HepG2 (cell line): Measurements from ENCODE around the gene KLF13. TPM values are rescaled to one million over a fixed set of nuclear protein-coding genes. Genes with fewer than 3 reads are reported as not detected.

Experiments
- ATAC-seq: fragments of 200-7000 bp; cut with Tn5 transposase; 3 replicates; pipeline ENCODE4 v1.9.1; 2020; ENCODE audit warnings: mild to moderate bottlenecking, moderate library complexity
- BruUV-seq: library from RNA; stranded (reverse); fragments of 400-500 nt; replicated peaks from 2 replicates; lab custom pipeline; 2021; lab: Mats Ljungman, UMichigan
- CTCF ChIA-PET: fragments of 300-600 bp; formaldehyde crosslinking; extraction: SDS; loops from one replicate; lab custom pipeline; 2021; ENCODE audit warnings: low total read pairs, inconsistent platforms, low intra/inter-chr PET ratio; lab: Yijun Ruan, JAX
- POLR2A ChIA-PET: fragments of 350-600 bp; sonication (Branson Sonifier 250); formaldehyde crosslinking; loops from one replicate; lab custom pipeline; 2020; ENCODE audit warnings: antibody characterized with exemption, inconsistent platforms; lab: Yijun Ruan, JAX
- DNase-seq: peaks from one replicate; pipeline ENCODE4 v3.0.0-alpha.2; 2015; ENCODE audit warnings: low spot score
- FAIRE-seq: peaks from 3 replicates; lab custom pipeline; 2011; peaks lifted over from hg19 to GRCh38; lab: Jason Lieb, UNC
- H2AFZ ChIP-seq: one replicate; pipeline ENCODE4 v1.6.1; 2011; ENCODE audit warnings: low read length, inconsistent platforms
- H3K27ac ChIP-seq: fragments of 300-600 bp; 3 replicates; pipeline ENCODE4 v1.8.0; 2011; ENCODE audit warnings: mixed run types, mild to moderate bottlenecking, mixed read lengths, low read length, inconsistent platforms; ENCODE audit not compliant: insufficient read depth; ENCODE audit errors: extremely low read length
- H3K27me3 ChIP-seq, 2 experiments: fragments of 200-600 bp in 1 of 2; 2 replicates in 1 of 2; 3 replicates in 1 of 2; pipeline versions ENCODE4 v1.6.0 to v1.8.0; 2011; ENCODE audit warnings: low read length in 2 of 2, mild to moderate bottlenecking in 2 of 2, moderate library complexity in 2 of 2, inconsistent platforms in 1 of 2; ENCODE audit not compliant: insufficient read depth in 2 of 2, control insufficient read depth in 1 of 2
- H3K36me3 ChIP-seq, 2 experiments: fragments of 200-600 bp in 1 of 2; replicated peaks in 1 of 2; 2 replicates in 1 of 2; 3 replicates in 1 of 2; pipeline versions ENCODE4 v1.5.1 to v1.8.0; 2011; ENCODE audit warnings: low read length in 2 of 2, inconsistent platforms in 1 of 2; ENCODE audit not compliant: insufficient read depth in 2 of 2, control insufficient read depth in 1 of 2
- H3K4me1 ChIP-seq: 2 replicates; pipeline ENCODE4 v1.5.1; 2012; ENCODE audit warnings: low read length, inconsistent platforms; ENCODE audit not compliant: insufficient read depth
- H3K4me2 ChIP-seq: 2 replicates; pipeline ENCODE4 v1.6.0; 2011; ENCODE audit warnings: low read depth, low read length, inconsistent platforms
- H3K4me3 ChIP-seq, 3 experiments: fragments of 200-600 bp in 1 of 3; sonication (generic), shearing (Covaris generic) in 1 of 3; replicated peaks in 1 of 3; 2 replicates each; pipeline ENCODE4 v1.5.1; 2011 to 2016; ENCODE audit warnings: low read length in 3 of 3, inconsistent platforms in 2 of 3, low read depth in 2 of 3, mild to moderate bottlenecking in 2 of 3, control low read depth in 1 of 3, mixed read lengths in 1 of 3; ENCODE audit not compliant: insufficient read depth in 1 of 3
- H3K79me2 ChIP-seq: one replicate; pipeline ENCODE4 v1.6.1; 2011; ENCODE audit warnings: low read length, inconsistent platforms; ENCODE audit not compliant: insufficient read depth
- H3K9ac ChIP-seq: 2 replicates; pipeline ENCODE4 v1.6.0; 2011; ENCODE audit warnings: mild to moderate bottlenecking, low read depth, low read length, inconsistent platforms; ENCODE audit not compliant: insufficient read depth
- H3K9me3 ChIP-seq: 2 replicates; pipeline ENCODE4 v1.5.1; 2012; ENCODE audit warnings: mild to moderate bottlenecking, low read length
- H4K20me1 ChIP-seq: 2 replicates; pipeline ENCODE4 v1.6.0; 2011; ENCODE audit warnings: inconsistent platforms, mild to moderate bottlenecking, low read length, moderate library complexity; ENCODE audit not compliant: insufficient read depth
- GPBP1L1 ChIP-seq: sonication (generic); formaldehyde crosslinking; IDR thresholded peaks from 2 replicates; pipeline ENCODE4 v1.5.0; 2020; ENCODE audit warnings: mild to moderate bottlenecking, missing genetic modification reagents
- GTF2F1 ChIP-seq: fragments of 150-350 bp; IDR thresholded peaks from 2 replicates; pipeline ENCODE4 v1.6.1; 2014; ENCODE audit warnings: low read length
- MLX ChIP-seq: IDR thresholded peaks from 2 replicates; pipeline ENCODE4 v1.6.1; 2016
- MXD3 ChIP-seq: IDR thresholded peaks from 2 replicates; pipeline ENCODE4 v1.6.1; 2016; ENCODE audit warnings: mild to moderate bottlenecking, missing biosample characterization, missing genetic modification reagents
- RFX5 ChIP-seq: IDR thresholded peaks from 2 replicates; pipeline ENCODE4 v1.6.1; 2011; ENCODE audit warnings: low read depth, low read length, improper control_type of control experiment
- RFXANK ChIP-seq: IDR thresholded peaks from 2 replicates; pipeline ENCODE4 v1.6.1; 2016
- TBP ChIP-seq: sonication (generic); formaldehyde crosslinking; IDR thresholded peaks from 2 replicates; pipeline ENCODE4 v1.5.0; 2020; ENCODE audit warnings: missing genetic modification reagents
- ZNF496 ChIP-seq: sonication (generic); formaldehyde crosslinking; IDR thresholded peaks from 2 replicates; pipeline ENCODE4 v1.8.1; 2023; ENCODE audit warnings: mild to moderate bottlenecking, moderate library complexity, missing genetic modification reagents; ENCODE audit not compliant: insufficient replicate concordance
- ZNF639 ChIP-seq: conservative IDR thresholded peaks from 2 replicates; pipeline ENCODE4 v1.6.1; 2018; ENCODE audit warnings: missing genetic modification reagents
- ZNF7 ChIP-seq: IDR thresholded peaks from 2 replicates; pipeline ENCODE4 v1.6.1; 2016; ENCODE audit warnings: missing biosample characterization, missing genetic modification reagents
- ZNF800 ChIP-seq: sonication (generic); formaldehyde crosslinking; IDR thresholded peaks from 2 replicates; pipeline ENCODE4 v1.4.0; 2020; ENCODE audit warnings: missing genetic modification reagents
- ZUFSP ChIP-seq: sonication (generic); formaldehyde crosslinking; IDR thresholded peaks from 2 replicates; pipeline ENCODE4 v1.9.0; 2021; ENCODE audit warnings: missing genetic modification reagents, mild to moderate bottlenecking, borderline replicate concordance
- WGBS: methylation state at CpG from one replicate; pipeline ENCODE4 v1.1.6; 2017; ENCODE audit warnings: low lambda C conversion rate; 5-methylcytosine and 5-hydroxymethylcytosine counted together
- in situ Hi-C: cut with HindIII; loops from 2 replicates; pipeline ENCODE4 v1.10.0; 2017; ENCODE audit warnings: low pct_unique_long_range_greater_than_20kb; ENCODE audit not compliant: extremely low pct_ligation_motif_present
- intact Hi-C: fragments of 100-400 bp; cut with micrococcal nuclease; formaldehyde crosslinking; loops from one replicate; pipeline ENCODE4 v1.10.0; 2022; ENCODE audit not compliant: unreplicated experiment
- polyA plus RNA-seq, 8 experiments: library from polyadenylated mRNA; depleted of rRNA in 3 of 8; stranded (reverse) in 7 of 8; unstranded in 1 of 8; fragments of >200 nt; fragmentation: Illumina TruSeq in 4 of 8; extraction: Trizol in 4 of 8; gene quantifications; 2 replicates each; pipeline versions ENCODE4 v1.2.1 to v1.2.3, GENCODE V29; 2011 to 2016; ENCODE audit warnings: low read depth in 4 of 8, missing spikeins in 1 of 8, mixed read lengths in 1 of 8; ENCODE audit not compliant: insufficient read depth in 1 of 8
- total RNA-seq, 5 experiments: library from RNA; depleted of rRNA; stranded (reverse); fragments of >200 nt; fragmentation: Illumina TruSeq; extraction: Trizol; gene quantifications; 2 replicates each; pipeline ENCODE4 v1.2.3, GENCODE V29; 2016; ENCODE audit warnings: low read depth in 1 of 5

Gene KLF13
- total and polyA plus RNA-seq, 2 of the 13 experiments (the other 11 are each of a cell fraction or from before 2014, with no cell fraction given), result 16.8 to 25.1 TPM

GRCh38 chr15:31332681-31333071, 6.0 kb downstream of the KLF13 start:
- no peak for FAIRE-seq
- no peak for TF ChIP-seq RFX5
- no peak for TF ChIP-seq ZNF639
- no peak for TF ChIP-seq RFXANK
- no peak for TF ChIP-seq MLX (CRISPR knock-in tag)
- TF ChIP-seq GTF2F1, result no peak
- ChIA-PET CTCF (no interaction called here), POLR2A (no interaction called here)
- in situ Hi-C loops (no loop called here), intact Hi-C loops (no loop called here)
- WGBS, result 100% methylated on average over 1 of the region's 1 CpG
- H3K27ac ChIP-seq, result no peak overlapping the region
- H3K79me2 ChIP-seq, result peaks cover 84% of the 10 kb centered on the region
- no peak overlapping the region for H2AFZ ChIP-seq
- H3K4me2 ChIP-seq, result no peak overlapping the region
- H3K36me3 ChIP-seq, result 0 out of 5 replicates have a peak, but pooled peaks cover 0 to 6% of the 10 kb centered on the region in 2 experiments
- DNase-seq, result no peak
- BruUV-seq, result no TSS peak
- H3K4me1 ChIP-seq, result peaks cover 59% of the 10 kb centered on the region
- no peak for ATAC-seq
- no peaks in the 10 kb centered on the region for H3K27me3 ChIP-seq
- no peak overlapping the region for H3K9ac ChIP-seq
- H3K9me3 ChIP-seq, result no peaks in the 10 kb centered on the region
- peaks cover 42% of the 10 kb centered on the region for H4K20me1 ChIP-seq
- H3K4me3 ChIP-seq, result no peak overlapping the region

GRCh38 chr15:31333119-31333518, 6.5 kb downstream of the KLF13 start:
- H3K9me3 ChIP-seq, result no peaks in the 10 kb centered on the region
- 0 out of 5 replicates have a peak, but pooled peaks cover 0 to 6% of the 10 kb centered on the region in 2 experiments for H3K36me3 ChIP-seq
- peaks cover 88% of the 10 kb centered on the region for H3K79me2 ChIP-seq
- no peak for TF ChIP-seq MXD3 (CRISPR knock-in tag)
- TF ChIP-seq GPBP1L1, result no peak
- TF ChIP-seq ZUFSP, result no peak
- TF ChIP-seq TBP, result no peak
- no peak for TF ChIP-seq ZNF7 (CRISPR knock-in tag)
- TF ChIP-seq ZNF496 (CRISPR knock-in tag), result no peak
- no peak for TF ChIP-seq ZNF800 (CRISPR knock-in tag)
- ATAC-seq (no peak), DNase-seq (no peak), FAIRE-seq (no peak)
- no peak overlapping the region for H3K9ac ChIP-seq
- H3K4me1 ChIP-seq, result peaks cover 63% of the 10 kb centered on the region
- H2AFZ ChIP-seq, result no peak overlapping the region
- ChIA-PET POLR2A (no interaction called here), CTCF (no interaction called here)
- intact Hi-C loops, result no loop called here
- H4K20me1 ChIP-seq, result peaks cover 44% of the 10 kb centered on the region
- no TSS peak for BruUV-seq
- 100% methylated on average over 4 of the region's 4 CpGs for WGBS
- H3K4me2 ChIP-seq, result no peak overlapping the region
- H3K27ac ChIP-seq, result no peak overlapping the region
- in situ Hi-C loops, result no loop called here
- H3K27me3 ChIP-seq, result no peaks in the 10 kb centered on the region
- no peak overlapping the region for H3K4me3 ChIP-seq
